NT2/D1 (cell line): ENCODE data around the gene KIR3DL1.

ENCODE experiments used
- SUZ12 ChIP-seq: IDR thresholded peaks from 2 replicates; pipeline ENCODE4 v1.6.1; 2011; ENCODE audit not compliant: insufficient read length, insufficient read depth; ENCODE audit errors: extremely low read depth
- YY1 ChIP-seq: IDR thresholded peaks from 2 replicates; pipeline ENCODE4 v1.6.1; 2011; ENCODE audit not compliant: insufficient read length, insufficient read depth

DNA sequence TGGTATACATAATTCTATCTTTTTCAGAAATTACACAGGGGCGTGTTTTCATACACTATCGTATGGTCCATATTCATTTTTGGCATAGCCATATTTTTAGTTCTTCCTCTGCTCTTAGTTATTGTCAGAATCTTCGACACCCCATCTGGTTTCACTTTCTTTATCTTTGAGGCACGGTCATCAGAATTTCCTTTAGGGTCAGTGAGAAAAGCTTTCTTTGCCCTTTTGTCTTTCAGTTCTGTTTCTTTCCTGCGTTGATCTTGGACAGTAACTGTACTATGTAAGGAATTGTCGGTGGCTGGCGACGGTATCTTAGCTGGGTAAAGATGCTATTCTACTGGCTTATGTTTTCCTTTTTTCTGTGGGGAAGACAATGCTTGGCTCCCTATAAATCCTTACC lies 23.5 kb upstream of the KIR3DL1 start:
- TF ChIP-seq YY1 = no peak
- TF ChIP-seq SUZ12 = no peak
